ENCODE data around the gene EIF3F.

- TF ChIP-seq CBX8 (IDR thresholded peaks at IDR 0.05) (no peak), CTCF (IDR thresholded peaks at IDR 0.05) (peak; percentile 94), EP300 (IDR thresholded peaks at IDR 0.05) (no peak), REST (IDR thresholded peaks at IDR 0.05) (no peak), SREBF2 (IDR thresholded peaks at IDR 0.05) (no peak)
Observed at GRCh38 chr11:7986768-7987559, at the start of gene EIF3F.

Data from A549 (cell line).